KBM-7 (cell line): ENCODE measurements around the gene C11orf52.

Experiments used
- DNase-seq: peaks from one replicate; pipeline ENCODE4 v3.0.0-alpha.2; 2015
- in situ Hi-C: fragments of 300-500 bp; cut with MboI; formaldehyde crosslinking; loops from 2 replicates; pipeline ENCODE4 v1.14.3; 2020; ENCODE audit warnings: low sequenced_read_pairs, low pct_unique_long_range_greater_than_20kb, mixed read lengths

Gene C11orf52

DNA sequence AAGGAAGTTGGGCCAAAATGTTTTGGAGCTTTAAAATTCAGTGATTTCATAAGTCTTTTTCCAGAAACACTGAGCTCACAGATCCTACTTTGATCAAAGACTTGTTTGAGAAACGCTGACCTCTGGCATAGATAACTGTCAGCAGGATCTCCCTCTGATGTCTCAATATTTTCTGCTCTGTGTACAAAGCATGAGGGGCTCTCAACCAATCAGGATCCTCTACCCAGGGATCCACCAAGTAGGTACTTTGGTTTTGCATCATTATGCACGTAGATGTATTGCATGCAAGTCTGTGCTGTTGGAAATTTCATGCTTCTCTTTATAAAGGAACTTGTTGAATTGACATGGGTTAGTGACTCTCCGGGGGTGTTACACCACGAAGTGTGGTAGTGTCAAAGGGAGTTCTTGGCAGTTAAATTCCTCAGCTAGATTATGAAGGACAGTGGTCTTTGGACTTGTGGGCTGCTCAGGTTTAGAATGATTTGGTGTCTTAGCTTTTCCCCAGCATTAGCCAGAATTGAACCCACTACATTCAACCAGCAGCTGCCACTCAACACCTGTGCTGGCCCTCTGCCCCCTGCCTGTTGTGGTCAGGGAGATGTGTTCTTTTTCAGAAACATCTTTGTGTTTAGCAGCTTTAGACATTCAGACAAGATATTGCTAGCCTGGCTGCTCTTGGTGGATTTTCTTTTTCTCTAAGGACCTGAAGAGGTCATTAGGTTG is 16.8 kb downstream of the C11orf52 start:
- DNase-seq = no peak
- in situ Hi-C loops = no loop called here

DNA sequence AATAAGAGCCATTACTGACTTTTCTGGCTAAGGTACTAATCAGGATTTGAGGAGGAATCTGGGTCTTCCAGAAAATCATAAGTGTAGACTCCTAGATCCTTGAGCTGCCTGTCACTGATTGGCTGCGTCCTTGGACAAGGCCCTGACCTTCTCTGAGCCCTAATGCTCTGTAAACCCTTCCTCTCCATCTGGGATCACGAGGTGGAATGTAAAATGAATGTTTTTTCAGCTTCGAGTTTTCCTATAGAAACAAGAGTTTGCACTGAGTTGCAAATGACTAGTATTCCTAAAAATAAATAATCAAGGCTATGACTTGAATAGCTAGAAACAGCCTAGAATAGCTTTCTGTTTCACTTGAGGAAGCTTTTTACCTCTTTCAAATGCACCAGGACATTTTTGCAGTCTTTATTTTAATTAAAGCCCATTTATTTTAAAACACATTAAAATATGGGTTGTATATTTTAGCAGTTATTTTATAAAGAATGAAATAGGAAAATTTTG is 17.4 kb downstream of the C11orf52 start:
- no peak for DNase-seq
- in situ Hi-C loops = no loop called here

DNA sequence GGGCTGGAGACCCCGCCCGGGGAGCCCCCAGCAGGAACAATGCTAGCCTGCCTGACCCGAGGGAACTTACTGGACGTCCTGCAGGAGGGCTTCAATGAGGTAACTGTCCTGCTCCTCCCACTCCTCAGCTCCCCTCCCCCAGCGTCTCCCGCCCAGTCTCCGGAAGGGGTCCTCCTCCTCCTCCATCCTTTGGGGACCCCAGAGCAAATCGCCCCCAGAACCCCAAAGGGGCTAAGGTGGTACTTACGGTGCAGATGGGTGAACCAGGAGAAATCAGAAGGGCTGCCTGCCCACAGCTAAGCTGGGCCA is 18.7 kb downstream of the C11orf52 start:
- DNase-seq = no peak
- in situ Hi-C loops = no loop called here

DNA sequence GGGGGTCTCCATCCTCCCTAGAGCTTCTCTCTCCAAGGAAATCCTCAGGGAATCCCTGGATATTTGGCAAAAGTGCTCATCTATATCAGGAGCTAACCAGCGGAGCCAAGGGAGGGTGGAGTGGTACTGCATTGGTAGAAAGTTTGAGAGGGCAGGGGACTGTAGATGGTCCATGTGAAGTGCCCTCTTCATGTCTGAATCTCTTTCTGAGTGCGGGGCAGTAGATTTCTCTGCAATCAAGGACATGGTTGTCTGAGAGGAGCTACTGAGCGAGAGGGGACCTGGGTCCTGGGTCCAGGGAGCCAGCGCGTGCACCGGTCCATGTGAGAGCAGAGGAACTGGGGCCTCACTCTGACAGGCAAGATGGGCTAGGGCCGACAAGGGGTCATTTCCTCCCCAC is 19.1 kb downstream of the C11orf52 start:
- DNase-seq = no peak
- in situ Hi-C loops = no loop called here

DNA sequence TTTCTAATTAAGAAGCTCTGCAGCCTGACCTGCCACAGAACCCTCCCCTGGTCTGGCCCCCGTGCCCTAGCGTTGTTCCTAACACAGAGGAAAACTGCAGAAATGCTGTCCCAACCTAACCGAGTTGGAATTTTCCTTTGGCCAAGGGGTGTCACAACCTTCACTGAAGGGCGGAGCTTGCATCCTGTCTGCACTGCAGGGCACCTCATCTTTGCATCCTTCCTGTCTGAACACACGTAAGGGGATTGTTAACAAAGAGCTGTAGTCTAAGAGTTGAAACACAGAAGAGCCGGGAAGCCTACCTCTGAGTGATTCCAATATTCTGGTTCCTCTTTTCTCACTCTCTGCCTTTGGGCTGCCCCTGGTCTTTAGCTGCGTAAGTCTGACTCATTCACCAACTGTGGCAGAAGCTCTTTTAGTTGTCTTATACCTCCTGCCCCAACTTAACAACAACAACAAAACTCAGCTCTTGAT is 20.0 kb downstream of the C11orf52 start:
- DNase-seq = peak; percentile 90
- in situ Hi-C loops = no loop called here

DNA sequence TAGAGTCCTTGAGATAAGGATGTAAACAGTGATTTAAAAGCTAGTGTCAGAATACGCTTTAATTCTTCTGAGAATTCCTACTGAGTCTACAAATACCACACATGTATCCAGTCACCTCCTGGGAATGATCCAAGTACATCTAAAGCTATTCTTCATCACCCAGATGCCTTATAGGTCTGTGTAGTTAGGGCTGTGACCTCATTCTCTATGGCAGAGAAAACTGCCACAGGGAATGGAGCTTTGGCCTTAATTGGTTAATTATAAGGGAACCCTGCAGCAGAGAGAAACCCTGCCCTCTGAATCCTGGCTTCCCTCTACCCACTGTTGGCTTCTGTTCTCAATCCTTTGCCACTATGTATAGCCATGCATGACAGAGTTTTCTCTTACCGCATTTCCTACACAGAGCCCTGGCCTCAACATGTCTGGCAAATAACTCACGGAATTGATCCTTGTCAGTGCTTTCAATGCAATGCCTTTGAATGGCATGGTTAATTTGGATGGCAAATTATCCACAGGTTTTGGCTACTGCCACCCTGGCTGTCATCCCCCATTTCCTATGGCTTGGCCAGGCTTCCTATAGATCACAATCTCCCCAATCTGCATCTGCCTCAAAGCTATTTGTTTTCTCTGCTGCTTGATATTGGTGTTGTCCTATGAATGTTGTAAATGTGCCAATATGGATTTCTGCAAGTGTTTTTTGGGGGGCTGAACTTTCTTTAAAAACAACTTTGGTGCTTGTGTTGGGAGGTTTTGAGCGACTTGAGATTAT is 21.3 kb downstream of the C11orf52 start:
- in situ Hi-C loops = no loop called here
- no peak for DNase-seq

DNA sequence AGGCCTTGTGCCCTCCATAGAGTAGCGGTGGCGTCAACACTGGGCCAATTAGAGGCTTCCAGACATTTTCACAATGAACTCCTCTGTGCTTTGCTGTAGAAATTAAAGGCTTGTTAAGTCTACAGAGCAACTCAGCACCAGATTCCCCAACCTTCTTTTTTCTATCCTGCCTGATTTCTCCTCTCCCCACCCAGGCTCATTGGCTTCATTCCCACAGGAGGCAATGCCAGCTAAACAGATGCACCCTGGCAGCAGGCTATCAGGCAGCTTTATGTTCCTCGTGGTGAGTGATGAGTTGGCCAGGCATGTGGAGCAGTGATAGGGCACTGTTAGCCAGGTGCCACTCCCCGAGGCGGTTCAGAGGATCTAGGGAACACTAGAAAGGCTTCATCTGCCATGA is 23.2 kb downstream of the C11orf52 start:
- in situ Hi-C loops = no loop called here
- no peak for DNase-seq

DNA sequence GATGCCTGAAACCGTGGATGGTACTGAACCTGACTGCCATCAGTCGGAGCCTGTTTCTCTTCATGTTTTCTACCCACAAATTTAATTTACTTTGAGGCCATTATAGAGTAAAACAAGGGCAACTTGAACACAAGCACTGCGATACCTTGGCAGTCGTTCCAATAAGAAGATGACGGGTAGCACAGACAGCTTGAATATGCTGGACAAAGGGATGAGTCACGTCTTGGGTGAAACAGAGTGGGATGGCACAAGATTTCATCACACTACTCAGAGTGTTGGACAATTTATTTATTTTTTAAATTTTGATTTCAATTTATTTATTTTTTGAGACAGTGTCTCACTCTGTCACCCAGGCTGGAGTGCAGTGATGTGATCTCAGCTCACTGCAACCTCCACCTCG is 24.1 kb downstream of the C11orf52 start:
- in situ Hi-C loops = no loop called here
- DNase-seq = no peak

DNA sequence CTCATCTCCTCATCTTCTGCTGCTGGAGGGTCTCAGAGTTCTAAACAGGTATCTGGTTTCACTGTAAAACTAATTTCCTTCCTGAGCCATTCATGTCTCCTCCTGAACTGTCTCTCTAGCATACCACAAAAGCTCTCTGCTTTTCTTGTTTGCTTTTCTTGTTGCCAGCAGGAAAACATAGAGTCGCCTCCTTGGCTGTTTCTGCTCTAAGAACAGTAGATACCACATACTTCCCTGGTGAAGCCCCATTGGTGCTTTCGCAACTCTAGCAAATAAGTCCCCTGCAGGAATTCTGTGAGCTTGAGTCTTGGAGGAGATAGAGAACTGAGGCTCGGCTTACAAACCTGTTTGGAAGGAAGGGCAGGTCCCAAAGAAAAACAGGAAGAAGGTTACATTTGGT is 25.4 kb downstream of the C11orf52 start:
- in situ Hi-C loops = no loop called here
- peak; percentile 53 for DNase-seq

DNA sequence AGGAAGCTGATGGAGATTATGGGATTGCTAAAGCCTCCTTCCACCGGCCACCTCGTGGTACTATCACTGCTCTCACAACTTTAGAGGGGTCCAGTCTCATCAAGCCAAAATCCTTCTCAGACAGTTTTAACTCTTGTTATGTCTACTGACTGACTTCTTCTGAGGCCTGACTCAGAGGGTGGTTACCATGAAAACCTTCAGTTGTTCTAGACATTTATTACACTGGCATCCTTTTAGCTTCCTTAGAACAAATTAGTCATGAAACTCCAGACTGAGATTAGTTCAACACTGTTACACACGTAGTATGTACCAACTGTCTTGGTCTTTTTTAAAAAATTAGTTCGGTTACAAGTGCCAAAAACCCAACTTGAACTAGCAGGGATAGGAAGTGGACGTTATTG is 25.9 kb downstream of the C11orf52 start:
- in situ Hi-C loops = no loop called here
- DNase-seq = no peak

DNA sequence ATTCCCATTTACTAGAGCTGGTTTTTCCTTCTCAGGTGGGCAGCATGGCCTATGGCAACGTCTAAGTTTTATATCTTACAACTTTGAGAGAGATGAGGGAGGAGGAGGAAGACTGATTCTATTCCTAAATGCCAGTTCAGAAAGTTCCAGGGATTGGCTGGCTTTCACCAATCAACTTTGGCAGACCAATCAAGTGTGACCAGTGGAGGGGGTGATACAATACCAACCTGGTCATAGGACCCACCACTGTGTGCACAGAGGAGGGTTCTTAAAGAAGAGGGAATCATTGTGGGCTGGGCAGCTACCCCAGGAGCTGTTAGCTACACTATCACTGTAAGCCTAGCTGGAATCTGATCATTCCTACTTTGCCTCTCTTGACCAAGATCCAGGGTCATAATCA is 26.5 kb downstream of the C11orf52 start:
- in situ Hi-C loops = no loop called here
- DNase-seq = no peak

DNA sequence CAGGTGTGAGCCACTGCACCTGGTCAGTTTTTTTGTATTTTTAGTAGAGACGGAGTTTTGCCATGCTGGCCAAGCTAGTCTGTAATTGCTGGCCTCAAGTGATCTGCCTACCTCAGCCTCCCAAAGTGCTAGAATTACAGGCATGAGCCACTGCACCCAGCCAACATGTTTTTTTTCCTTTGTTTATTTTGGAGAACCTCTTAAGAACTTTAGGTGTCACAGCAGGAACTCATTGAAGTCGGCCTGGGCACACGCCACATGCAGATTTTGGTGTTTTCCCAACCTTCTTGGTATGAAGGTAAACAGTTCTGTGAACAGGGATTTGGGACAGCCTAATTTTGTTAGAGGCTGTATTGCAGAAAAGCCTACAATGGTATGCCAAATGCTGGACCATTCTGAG is 27.8 kb downstream of the C11orf52 start:
- in situ Hi-C loops = no loop called here
- no peak for DNase-seq

DNA sequence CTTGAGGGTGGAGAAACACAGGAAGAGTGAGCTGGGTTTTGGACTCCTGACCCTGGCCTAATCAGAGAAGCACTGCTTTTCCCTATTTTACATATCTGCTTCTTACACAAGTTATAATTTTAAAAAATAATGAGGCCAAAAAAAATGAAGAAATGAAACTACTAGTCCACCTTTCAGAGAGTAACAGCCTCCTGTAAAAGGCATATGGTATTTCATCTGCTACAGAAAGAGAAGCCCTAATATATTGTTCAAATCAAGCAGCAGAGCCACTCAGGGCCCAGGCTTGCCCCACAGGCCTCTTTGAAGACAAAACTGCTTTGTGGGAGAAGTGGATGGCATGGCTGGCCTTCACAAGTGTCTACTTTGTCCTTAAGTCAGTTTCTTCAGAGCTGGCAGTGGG is 28.4 kb downstream of the C11orf52 start:
- no peak for DNase-seq
- in situ Hi-C loops = no loop called here

DNA sequence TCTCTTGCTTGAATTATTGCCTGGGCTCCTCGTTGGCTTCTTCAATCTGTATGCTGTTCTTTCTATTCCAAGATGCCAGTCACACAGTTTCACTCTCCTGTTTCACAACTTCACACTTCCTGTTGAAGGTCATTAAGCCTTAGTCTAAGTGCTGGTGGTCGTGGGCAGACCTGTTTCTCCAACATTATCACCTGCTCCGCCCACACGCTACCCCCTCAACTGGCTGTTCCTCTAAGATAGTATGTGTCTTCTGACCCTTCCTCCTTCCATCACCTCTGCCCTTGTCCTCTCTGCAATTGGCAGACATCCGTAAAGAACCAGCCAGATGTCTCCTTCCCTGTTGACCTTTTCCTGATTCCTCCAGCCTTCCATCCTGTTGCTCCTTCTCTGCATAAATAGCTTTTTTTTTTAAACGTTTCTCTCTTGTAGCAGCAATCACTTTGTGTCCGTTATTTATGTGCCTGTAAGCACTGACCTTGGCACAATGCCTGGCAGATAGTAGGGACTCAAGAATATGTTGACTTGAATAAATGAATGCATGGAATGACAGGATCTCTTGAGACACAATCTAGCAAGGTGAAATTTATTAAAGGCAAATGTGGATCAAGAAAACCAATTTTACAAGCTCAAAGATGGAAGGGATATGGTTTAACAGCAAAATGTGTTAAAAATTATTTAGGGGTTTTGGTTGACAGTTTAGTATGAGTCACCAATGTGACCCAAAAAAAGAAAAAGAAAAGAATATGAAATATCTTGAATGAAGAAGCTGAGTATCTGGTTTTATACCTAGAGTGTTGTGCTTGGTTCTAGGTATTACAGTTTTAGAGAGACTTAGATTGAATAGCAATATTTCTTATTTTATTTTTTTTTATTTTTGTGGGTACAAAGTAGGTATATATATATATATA is 31.1 kb downstream of the C11orf52 start:
- in situ Hi-C loops = no loop called here
- peak; percentile 26 for DNase-seq

DNA sequence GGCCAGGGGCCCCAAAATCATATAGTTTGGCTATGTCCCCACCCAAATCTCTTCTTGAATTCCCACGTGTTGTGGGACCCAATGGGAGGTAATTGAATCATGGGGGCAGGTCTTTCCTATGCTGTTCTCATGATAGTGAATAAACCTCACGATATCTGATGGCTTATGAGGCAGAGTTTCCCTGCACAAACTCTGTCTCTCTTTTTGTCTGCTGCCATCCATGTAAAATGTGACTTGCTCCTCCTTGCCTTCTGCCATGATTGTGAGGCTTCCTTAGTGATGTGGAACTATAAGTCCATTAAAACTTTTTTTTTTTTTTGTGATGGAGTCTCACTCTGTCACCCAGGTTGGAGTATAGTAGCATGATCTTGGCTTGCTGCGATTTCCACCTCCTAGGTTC is 32.9 kb downstream of the C11orf52 start:
- no peak for DNase-seq
- in situ Hi-C loops = no loop called here

DNA sequence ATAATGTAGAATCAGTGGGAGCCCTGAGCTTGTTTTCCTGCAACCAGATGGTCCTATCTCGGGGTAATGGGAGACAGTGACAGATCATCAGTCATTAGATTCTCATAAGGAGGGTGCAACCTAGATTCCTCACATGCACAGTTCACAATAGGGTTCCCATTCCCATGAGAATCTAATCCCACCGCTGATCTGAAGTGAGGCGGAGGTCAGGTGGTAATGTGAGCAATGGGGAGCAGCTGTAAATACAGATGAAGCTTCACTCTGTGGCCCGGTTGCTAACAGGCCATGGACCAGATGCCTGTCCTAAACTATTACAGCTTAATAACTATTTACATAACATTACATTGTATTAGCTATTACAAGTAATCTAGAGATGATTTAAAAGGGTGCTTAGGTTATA is 35.4 kb downstream of the C11orf52 start:
- DNase-seq = no peak
- in situ Hi-C loops = no loop called here

DNA sequence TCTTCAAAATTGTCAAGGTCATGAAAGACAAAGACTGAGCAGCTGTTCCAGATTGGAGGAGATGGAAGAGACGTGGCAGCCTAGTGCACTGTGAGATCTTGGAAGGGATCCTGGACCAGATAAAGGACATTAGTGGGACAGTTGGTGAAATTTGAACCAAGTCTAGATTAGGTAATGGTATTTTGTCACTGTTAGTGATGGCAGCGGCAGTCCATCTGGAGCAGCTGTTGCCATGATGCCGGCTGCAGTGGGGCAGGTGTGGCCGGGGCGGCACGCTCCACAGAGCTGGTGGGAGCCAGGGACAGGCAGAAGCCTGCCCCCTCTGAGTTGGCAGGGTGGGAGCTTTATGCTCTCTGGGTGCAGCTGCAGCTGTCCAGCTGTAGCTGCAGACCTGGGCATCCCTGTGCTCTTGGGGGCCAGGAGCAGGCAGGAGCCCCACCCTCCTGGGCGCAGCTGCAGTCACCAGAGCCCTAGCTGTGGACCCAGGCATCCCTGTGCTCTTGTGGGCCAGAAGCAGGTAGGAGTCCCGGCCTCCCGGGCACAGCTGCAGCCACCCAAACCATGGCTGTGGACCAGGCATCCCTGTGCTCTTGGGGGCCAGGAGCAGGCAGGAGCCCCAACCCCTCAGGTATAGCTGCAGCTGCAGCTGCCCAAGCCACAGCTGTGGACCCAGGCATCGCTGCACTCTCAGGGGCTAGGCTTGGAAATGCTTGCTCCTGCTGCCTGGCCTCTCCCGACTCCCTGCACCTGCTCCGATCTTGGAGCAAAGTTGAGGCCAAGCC is 39.1 kb downstream of the C11orf52 start:
- DNase-seq = no peak
- in situ Hi-C loops = no loop called here

DNA sequence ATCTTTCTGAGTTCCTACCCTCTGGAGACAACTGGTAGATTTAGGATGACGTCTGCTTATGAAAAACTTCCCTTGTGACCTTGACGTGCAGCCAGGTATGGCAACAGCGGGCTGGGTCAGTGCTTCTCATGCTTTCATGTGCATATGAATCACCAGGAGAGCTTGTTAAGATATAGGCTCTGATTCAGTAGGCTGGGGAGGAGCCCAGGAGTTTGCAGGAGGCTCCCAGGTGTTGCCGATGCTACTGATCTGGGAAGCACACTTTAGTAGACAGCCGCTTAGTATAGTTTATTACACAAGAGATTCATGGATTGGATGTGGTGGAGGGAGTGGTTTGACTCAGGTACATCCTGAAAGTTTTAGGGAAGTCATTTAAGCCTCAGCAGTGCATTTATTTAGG is 42.2 kb downstream of the C11orf52 start:
- in situ Hi-C loops = no loop called here
- DNase-seq = no peak
